GM04504 (cell line): ENCODE results near the gene MDGA2.
"Not testable (repeated sequence)": the region's sequence is repeated elsewhere in the genome, so short reads cannot be mapped to it uniquely, and the experiment has no call there.

Experiments
- DNase-seq: peaks from one replicate; pipeline ENCODE4 v3.0.0-alpha.2; 2012; ENCODE audit warnings: low read depth

Gene MDGA2

GRCh38 chr14:46920542-46920941 is 754.9 kb downstream of the MDGA2 start:
- DNase-seq, result no peak

GRCh38 chr14:46915539-46915938 is 759.9 kb downstream of the MDGA2 start:
- not testable (repeated sequence) for DNase-seq

GRCh38 chr14:46902837-46903236 is 772.6 kb downstream of the MDGA2 start:
- DNase-seq, result no peak

DNA sequence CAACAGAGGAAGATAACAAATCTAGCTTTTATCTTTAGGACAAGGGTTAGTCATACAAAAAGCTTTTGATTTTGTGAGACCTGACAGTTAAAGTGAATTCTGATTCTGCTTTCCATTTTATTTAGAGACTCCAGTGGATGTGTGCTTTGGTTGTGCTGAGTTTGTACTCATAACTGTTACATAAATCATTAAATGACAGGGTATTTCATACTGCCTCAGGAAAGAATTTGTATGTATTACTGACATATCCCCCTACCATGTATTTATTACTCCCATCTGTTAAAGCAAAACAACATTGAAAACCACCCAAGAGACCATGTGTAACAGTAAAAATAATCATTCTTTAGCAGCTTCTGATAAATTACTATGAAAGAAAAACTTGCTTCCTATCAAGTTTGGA is 780.9 kb downstream of the MDGA2 start:
- no peak for DNase-seq

DNA sequence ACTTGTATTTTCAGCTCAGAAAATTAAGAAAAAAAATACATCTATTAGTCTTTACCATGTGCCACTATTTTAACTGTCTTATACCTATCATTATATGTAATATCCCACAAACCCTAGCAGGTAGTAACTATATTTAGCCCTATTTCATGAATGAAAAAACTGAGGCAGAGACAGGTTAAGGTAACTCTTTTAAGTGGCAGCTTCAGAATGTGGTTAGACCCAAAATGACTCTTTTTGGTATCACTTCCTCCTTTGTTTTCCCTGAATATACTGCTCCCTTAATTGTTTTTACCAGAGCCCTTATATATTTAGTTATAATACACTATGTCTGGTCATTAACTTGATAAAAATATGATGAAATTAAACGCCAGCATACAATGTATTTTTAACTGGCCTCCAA is 788.3 kb downstream of the MDGA2 start:
- no peak for DNase-seq

GRCh38 chr14:46885566-46885965 is 789.8 kb downstream of the MDGA2 start:
- DNase-seq, result no peak

GRCh38 chr14:46861753-46862152 is 813.7 kb downstream of the MDGA2 start:
- no peak for DNase-seq

- DNase-seq, result no peak
Measured at GRCh38 chr14:46840944-46841720, 834.3 kb downstream of the MDGA2 start.

DNA sequence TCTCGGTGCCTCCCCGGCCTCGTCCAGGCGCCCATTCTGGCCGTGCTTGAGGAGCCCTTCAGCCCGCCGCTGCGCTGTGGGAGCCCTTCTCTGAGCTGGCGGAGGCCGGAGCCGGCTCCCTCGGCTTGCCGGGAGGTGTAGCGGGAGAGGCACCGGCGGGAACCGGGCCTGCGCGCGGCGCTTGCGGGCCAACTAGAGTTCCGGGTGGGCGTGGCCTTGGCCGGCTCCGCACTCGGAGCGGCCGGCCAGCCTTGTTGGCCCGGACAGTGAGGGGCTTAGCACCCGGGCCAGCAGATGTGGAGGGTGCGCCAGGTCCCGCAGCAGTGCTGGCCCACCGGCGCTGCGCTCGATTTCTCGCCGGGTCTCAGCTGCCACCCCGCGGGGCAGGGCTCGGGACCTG is 855.1 kb downstream of the MDGA2 start:
- DNase-seq, result no peak

DNA sequence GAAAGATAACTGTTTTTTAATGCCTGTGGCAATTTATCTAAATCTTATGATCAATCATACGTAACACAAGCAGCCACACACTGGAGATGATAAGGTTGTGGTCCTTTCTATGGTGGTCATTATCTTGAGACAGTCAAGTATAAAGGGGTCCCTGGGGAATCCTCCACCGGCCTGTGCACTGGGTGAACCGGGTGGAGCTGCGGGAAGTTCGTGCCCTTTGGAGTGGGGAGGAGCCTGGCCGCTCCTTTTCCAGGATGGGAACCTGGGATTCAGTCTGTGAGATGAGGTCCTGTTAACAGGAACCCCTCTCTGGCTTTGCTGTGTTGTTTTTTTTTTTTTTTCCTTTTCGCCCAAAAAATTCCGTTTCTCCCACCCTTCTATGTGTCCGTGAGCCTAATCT is 856.3 kb downstream of the MDGA2 start:
- no peak for DNase-seq

GRCh38 chr14:46818147-46818546 is 857.3 kb downstream of the MDGA2 start:
- DNase-seq, result no peak

- no peak for DNase-seq
Measured at GRCh38 chr14:46793144-46793543, 882.3 kb downstream of the MDGA2 start.
